HepG2 (cell line): ENCODE data around the gene NFE2L2. TPM values are rescaled to one million over a fixed set of nuclear protein-coding genes. Genes with fewer than 3 reads are reported as not detected.

Experiments
- ATAC-seq: fragments of 200-7000 bp; cut with Tn5 transposase; 3 replicates; pipeline ENCODE4 v1.9.1; 2020; ENCODE audit warnings: mild to moderate bottlenecking, moderate library complexity
- BruUV-seq: library from RNA; stranded (reverse); fragments of 400-500 nt; replicated peaks from 2 replicates; lab custom pipeline; 2021; lab: Mats Ljungman, UMichigan
- CTCF ChIA-PET: fragments of 300-600 bp; formaldehyde crosslinking; extraction: SDS; loops from one replicate; lab custom pipeline; 2021; ENCODE audit warnings: low total read pairs, inconsistent platforms, low intra/inter-chr PET ratio; lab: Yijun Ruan, JAX
- POLR2A ChIA-PET: fragments of 350-600 bp; sonication (Branson Sonifier 250); formaldehyde crosslinking; loops from one replicate; lab custom pipeline; 2020; ENCODE audit warnings: antibody characterized with exemption, inconsistent platforms; lab: Yijun Ruan, JAX
- DNase-seq: peaks from one replicate; pipeline ENCODE4 v3.0.0-alpha.2; 2015; ENCODE audit warnings: low spot score
- FAIRE-seq: peaks from 3 replicates; lab custom pipeline; 2011; peaks lifted over from hg19 to GRCh38; lab: Jason Lieb, UNC
- H2AFZ ChIP-seq: one replicate; pipeline ENCODE4 v1.6.1; 2011; ENCODE audit warnings: low read length, inconsistent platforms
- H3K27ac ChIP-seq: fragments of 300-600 bp; 3 replicates; pipeline ENCODE4 v1.8.0; 2011; ENCODE audit warnings: mixed run types, mild to moderate bottlenecking, mixed read lengths, low read length, inconsistent platforms; ENCODE audit not compliant: insufficient read depth; ENCODE audit errors: extremely low read length
- H3K27me3 ChIP-seq, 2 experiments: fragments of 200-600 bp in 1 of 2; 2 replicates in 1 of 2; 3 replicates in 1 of 2; pipeline versions ENCODE4 v1.6.0 to v1.8.0; 2011; ENCODE audit warnings: low read length in 2 of 2, mild to moderate bottlenecking in 2 of 2, moderate library complexity in 2 of 2, inconsistent platforms in 1 of 2; ENCODE audit not compliant: insufficient read depth in 2 of 2, control insufficient read depth in 1 of 2
- H3K36me3 ChIP-seq, 2 experiments: fragments of 200-600 bp in 1 of 2; replicated peaks in 1 of 2; 2 replicates in 1 of 2; 3 replicates in 1 of 2; pipeline versions ENCODE4 v1.5.1 to v1.8.0; 2011; ENCODE audit warnings: low read length in 2 of 2, inconsistent platforms in 1 of 2; ENCODE audit not compliant: insufficient read depth in 2 of 2, control insufficient read depth in 1 of 2
- H3K4me1 ChIP-seq: 2 replicates; pipeline ENCODE4 v1.5.1; 2012; ENCODE audit warnings: low read length, inconsistent platforms; ENCODE audit not compliant: insufficient read depth
- H3K4me2 ChIP-seq: 2 replicates; pipeline ENCODE4 v1.6.0; 2011; ENCODE audit warnings: low read depth, low read length, inconsistent platforms
- H3K4me3 ChIP-seq, 3 experiments: fragments of 200-600 bp in 1 of 3; sonication (generic), shearing (Covaris generic) in 1 of 3; replicated peaks in 1 of 3; 2 replicates each; pipeline ENCODE4 v1.5.1; 2011 to 2016; ENCODE audit warnings: low read length in 3 of 3, inconsistent platforms in 2 of 3, low read depth in 2 of 3, mild to moderate bottlenecking in 2 of 3, control low read depth in 1 of 3, mixed read lengths in 1 of 3; ENCODE audit not compliant: insufficient read depth in 1 of 3
- H3K79me2 ChIP-seq: one replicate; pipeline ENCODE4 v1.6.1; 2011; ENCODE audit warnings: low read length, inconsistent platforms; ENCODE audit not compliant: insufficient read depth
- H3K9ac ChIP-seq: 2 replicates; pipeline ENCODE4 v1.6.0; 2011; ENCODE audit warnings: mild to moderate bottlenecking, low read depth, low read length, inconsistent platforms; ENCODE audit not compliant: insufficient read depth
- H3K9me3 ChIP-seq: 2 replicates; pipeline ENCODE4 v1.5.1; 2012; ENCODE audit warnings: mild to moderate bottlenecking, low read length
- H4K20me1 ChIP-seq: 2 replicates; pipeline ENCODE4 v1.6.0; 2011; ENCODE audit warnings: inconsistent platforms, mild to moderate bottlenecking, low read length, moderate library complexity; ENCODE audit not compliant: insufficient read depth
- GMEB1 ChIP-seq: sonication (generic); formaldehyde crosslinking; IDR thresholded peaks from 2 replicates; pipeline ENCODE4 v1.5.1; 2020; ENCODE audit warnings: missing genetic modification reagents, mild to moderate bottlenecking, borderline replicate concordance
- HNF1A ChIP-seq, 2 experiments: sonication (generic) in 1 of 2; formaldehyde crosslinking in 1 of 2; IDR thresholded peaks; 2 replicates each; pipeline versions ENCODE4 v1.4.0 to v1.6.1; 2016 to 2020; ENCODE audit warnings: borderline replicate concordance in 1 of 2, low read depth in 1 of 2, mild to moderate bottlenecking in 1 of 2, missing genetic modification reagents in 1 of 2
- KAT8 ChIP-seq: IDR thresholded peaks from 2 replicates; pipeline ENCODE4 v1.6.1; 2016; ENCODE audit warnings: missing genetic modification reagents, missing compliant biosample characterization
- KLF13 ChIP-seq: sonication (generic); formaldehyde crosslinking; IDR thresholded peaks from 2 replicates; pipeline ENCODE4 v1.4.0; 2020; ENCODE audit warnings: mild to moderate bottlenecking, missing genetic modification reagents
- MLX ChIP-seq: IDR thresholded peaks from 2 replicates; pipeline ENCODE4 v1.6.1; 2016
- NR2C2 ChIP-seq: sonication (generic); formaldehyde crosslinking; IDR thresholded peaks from 2 replicates; pipeline ENCODE4 v1.4.0; 2020; ENCODE audit warnings: missing genetic modification reagents, mild to moderate bottlenecking, moderate library complexity, borderline replicate concordance
- PHF21A ChIP-seq: sonication (generic); formaldehyde crosslinking; IDR thresholded peaks from 2 replicates; pipeline ENCODE4 v1.5.0; 2020; ENCODE audit warnings: mild to moderate bottlenecking, missing genetic modification reagents
- SRSF1 ChIP-seq: fragments of 200-400 bp; formaldehyde crosslinking; optimal IDR thresholded peaks from 2 replicates; pipeline ENCODE3; 2017; ENCODE audit warnings: mild to moderate bottlenecking, low read depth, low read length, moderate library complexity
- ZNF256 ChIP-seq: sonication (generic); formaldehyde crosslinking; conservative IDR thresholded peaks from 2 replicates; pipeline ENCODE4 v1.4.0; 2020; ENCODE audit warnings: missing genetic modification reagents
- ZNF44 ChIP-seq: sonication (generic); formaldehyde crosslinking; IDR thresholded peaks from 2 replicates; pipeline ENCODE4 v1.5.1; 2020; ENCODE audit warnings: mild to moderate bottlenecking, missing genetic modification reagents
- ZNF513 ChIP-seq: sonication (generic); formaldehyde crosslinking; conservative IDR thresholded peaks from 2 replicates; pipeline ENCODE4 v1.5.0; 2020; ENCODE audit warnings: missing genetic modification reagents
- ZNF556 ChIP-seq: sonication (generic); formaldehyde crosslinking; IDR thresholded peaks from 2 replicates; pipeline ENCODE4 v1.4.0; 2020; ENCODE audit warnings: mild to moderate bottlenecking, missing genetic modification reagents, borderline replicate concordance
- ZNF772 ChIP-seq: sonication (generic); formaldehyde crosslinking; IDR thresholded peaks from 2 replicates; pipeline ENCODE4 v1.5.0; 2020; ENCODE audit warnings: mild to moderate bottlenecking, missing genetic modification reagents
- ZNF839 ChIP-seq: sonication (generic); formaldehyde crosslinking; IDR thresholded peaks from 2 replicates; pipeline ENCODE4 v1.4.0; 2020; ENCODE audit warnings: missing genetic modification reagents, mild to moderate bottlenecking, borderline replicate concordance
- WGBS: methylation state at CpG from one replicate; pipeline ENCODE4 v1.1.6; 2017; ENCODE audit warnings: low lambda C conversion rate; 5-methylcytosine and 5-hydroxymethylcytosine counted together
- in situ Hi-C: cut with HindIII; loops from 2 replicates; pipeline ENCODE4 v1.10.0; 2017; ENCODE audit warnings: low pct_unique_long_range_greater_than_20kb; ENCODE audit not compliant: extremely low pct_ligation_motif_present
- intact Hi-C: fragments of 100-400 bp; cut with micrococcal nuclease; formaldehyde crosslinking; loops from one replicate; pipeline ENCODE4 v1.10.0; 2022; ENCODE audit not compliant: unreplicated experiment
- polyA plus RNA-seq, 8 experiments: library from polyadenylated mRNA; depleted of rRNA in 3 of 8; stranded (reverse) in 7 of 8; unstranded in 1 of 8; fragments of >200 nt; fragmentation: Illumina TruSeq in 4 of 8; extraction: Trizol in 4 of 8; gene quantifications; 2 replicates each; pipeline versions ENCODE4 v1.2.1 to v1.2.3, GENCODE V29; 2011 to 2016; ENCODE audit warnings: low read depth in 4 of 8, missing spikeins in 1 of 8, mixed read lengths in 1 of 8; ENCODE audit not compliant: insufficient read depth in 1 of 8
- total RNA-seq, 5 experiments: library from RNA; depleted of rRNA; stranded (reverse); fragments of >200 nt; fragmentation: Illumina TruSeq; extraction: Trizol; gene quantifications; 2 replicates each; pipeline ENCODE4 v1.2.3, GENCODE V29; 2016; ENCODE audit warnings: low read depth in 1 of 5

NFE2L2 gene
- total and polyA plus RNA-seq, 2 of the 13 experiments (the other 11 are each of a cell fraction or from before 2014, with no cell fraction given): 84.6 to 215 TPM

GRCh38 chr2:177314194-177314593 is 49.7 kb upstream of the NFE2L2 start:
- TF ChIP-seq PHF21A (CRISPR knock-in tag) (no peak), ZNF256 (no peak), NR2C2 (no peak), ZNF772 (no peak), MLX (CRISPR knock-in tag) (no peak), SRSF1 (no peak), KLF13 (CRISPR knock-in tag) (no peak), HNF1A (IDR thresholded peaks at IDR 0.05; ENCODE audit: low read depth) (no peak), HNF1A (CRISPR knock-in tag; IDR thresholded peaks at IDR 0.05; ENCODE audit: borderline replicate concordance) (no peak), ZNF839 (CRISPR knock-in tag) (no peak), KAT8 (CRISPR knock-in tag) (no peak), GMEB1 (CRISPR knock-in tag) (no peak), ZNF556 (no peak), ZNF44 (CRISPR knock-in tag) (no peak), ZNF513 (no peak)
- TF ChIP-seq, all 625 proteins: peak for 0
- Histone ChIP-seq H3K4me1 (peaks cover 48% of the 10 kb centered on the region), H3K79me2 (no peaks in the 10 kb centered on the region), H3K9me3 (no peaks in the 10 kb centered on the region), H3K27me3 (no peaks in the 10 kb centered on the region), H3K4me3 (no peak overlapping the region), H3K27ac (no peak overlapping the region), H3K4me2 (no peak overlapping the region), H3K36me3 (no peaks in the 10 kb centered on the region), H3K9ac (no peak overlapping the region), H2AFZ (no peak overlapping the region), H4K20me1 (no peaks in the 10 kb centered on the region)
- ChIA-PET CTCF (no interaction called here), POLR2A (interaction anchor here (2.2 kb wide), 1 partner anchor 50 kb away, joined by 7 read pairs; the partner anchor contains the start of gene NFE2L2)
- in situ Hi-C loops (no loop called here), intact Hi-C loops (no loop called here)
- DNase-seq (no peak), ATAC-seq (no peak), FAIRE-seq (no peak)
- BruUV-seq: no TSS peak
- 96% methylated on average over 1 of the region's 1 CpG for WGBS
